K562 (cell line): Measurements from ENCODE around the gene TMLHE. TPM values are rescaled to one million over a fixed set of nuclear protein-coding genes. Genes with fewer than 3 reads are reported as not detected.
"Not testable (repeated sequence)": the region's sequence is repeated elsewhere in the genome, so short reads cannot be mapped to it uniquely, and the experiment has no call there.

Experiments used
- ATAC-seq: fragments of 200-7000 bp; cut with Tn5 transposase; 3 replicates; pipeline ENCODE4 v1.9.1; 2020; ENCODE audit warnings: moderate library complexity
- BruUV-seq: library from RNA; stranded (reverse); fragments of 400-500 nt; replicated peaks from 2 replicates; lab custom pipeline; 2021; lab: Mats Ljungman, UMichigan
- CTCF ChIA-PET: fragments of 300-600 bp; formaldehyde crosslinking; extraction: SDS; loops from one replicate; lab custom pipeline; 2021; ENCODE audit warnings: low intra/inter-chr PET ratio; lab: Yijun Ruan, JAX
- POLR2A ChIA-PET: fragments of 300-600, 350-650 bp; sonication (Branson Sonifier 250); formaldehyde crosslinking; extraction: SDS; loops from one replicate; lab custom pipeline; 2021; ENCODE audit warnings: antibody characterized with exemption, inconsistent platforms; lab: Yijun Ruan, JAX
- DNase-seq, 4 experiments: peaks; one replicate each; pipeline versions ENCODE4 v3.0.0 to v3.0.0-alpha.2; 2011 to 2018; ENCODE audit warnings: low spot score in 3 of 4, mixed read lengths in 3 of 4; ENCODE audit errors: extremely low read depth in 1 of 4
- FAIRE-seq: peaks from 2 replicates; lab custom pipeline; 2011; peaks lifted over from hg19 to GRCh38; lab: Jason Lieb, UNC
- H2AFZ ChIP-seq: 2 replicates; pipeline ENCODE4 v1.6.0; 2011; ENCODE audit warnings: low read depth, low read length, control low read depth, inconsistent platforms
- H3K27ac ChIP-seq: fragments of 200-600 bp; 3 replicates; pipeline ENCODE4 v1.8.0; 2011; ENCODE audit warnings: low read depth, mild to moderate bottlenecking, control low read depth, inconsistent platforms, low read length, moderate library complexity, mixed read lengths; ENCODE audit errors: extremely low read depth
- H3K27me3 ChIP-seq, 2 experiments: fragments of 300-600 bp in 1 of 2; 2 replicates in 1 of 2; 3 replicates in 1 of 2; pipeline versions ENCODE4 v1.6.0 to v1.8.0; 2011; ENCODE audit warnings: inconsistent platforms in 2 of 2, low read length in 2 of 2, mild to moderate bottlenecking in 1 of 2, mixed read lengths in 1 of 2, moderate library complexity in 1 of 2; ENCODE audit not compliant: control insufficient read depth in 2 of 2, insufficient read depth in 2 of 2
- H3K36me3 ChIP-seq: fragments of 300-600 bp; 3 replicates; pipeline ENCODE4 v1.8.0; 2011; ENCODE audit warnings: mild to moderate bottlenecking, low read length, inconsistent platforms; ENCODE audit not compliant: control insufficient read depth, insufficient read depth
- H3K4me1 ChIP-seq, 2 experiments: fragments of 200-600 bp in 1 of 2; replicated peaks in 1 of 2; 2 replicates in 1 of 2; 3 replicates in 1 of 2; pipeline versions ENCODE4 v1.5.1 to v1.8.0; 2011; ENCODE audit warnings: inconsistent platforms in 2 of 2, low read length in 2 of 2, mild to moderate bottlenecking in 1 of 2, mixed read lengths in 1 of 2, moderate library complexity in 1 of 2; ENCODE audit not compliant: control insufficient read depth in 2 of 2, insufficient read depth in 2 of 2
- H3K4me2 ChIP-seq: 2 replicates; pipeline ENCODE4 v1.6.1; 2011; ENCODE audit warnings: low read length, control low read depth, inconsistent platforms, mixed read lengths; ENCODE audit not compliant: insufficient read depth
- H3K4me3 ChIP-seq: fragments of 200-600 bp; sonication (generic), shearing (Covaris generic); 2 replicates; pipeline ENCODE4 v1.5.1; 2016; ENCODE audit warnings: control low read depth, inconsistent platforms
- H3K79me2 ChIP-seq: fragments of 200-600 bp; 3 replicates; pipeline ENCODE4 v1.8.0; 2011; ENCODE audit warnings: low read length, inconsistent platforms; ENCODE audit not compliant: control insufficient read depth, insufficient read depth
- H3K9ac ChIP-seq, 2 experiments: 2 replicates each; pipeline versions ENCODE4 v1.6.0 to v1.6.1; 2011; ENCODE audit warnings: low read depth in 2 of 2, low read length in 2 of 2, control low read depth in 1 of 2, inconsistent platforms in 1 of 2, mild to moderate bottlenecking in 1 of 2, mixed read lengths in 1 of 2; ENCODE audit not compliant: insufficient read depth in 1 of 2
- H3K9me1 ChIP-seq: one replicate; pipeline ENCODE4 v1.6.0; 2011; ENCODE audit warnings: inconsistent platforms, mild to moderate bottlenecking, low read length, moderate library complexity; ENCODE audit not compliant: control insufficient read depth, insufficient read depth
- H3K9me3 ChIP-seq: replicated peaks from 2 replicates; pipeline ENCODE4 v1.5.1; 2011; ENCODE audit warnings: low read depth, low read length, inconsistent platforms; ENCODE audit not compliant: control insufficient read depth, insufficient read depth
- H4K20me1 ChIP-seq: replicated peaks from 2 replicates; pipeline ENCODE4 v1.6.1; 2011; ENCODE audit warnings: low read length, inconsistent platforms, mixed read lengths; ENCODE audit not compliant: control insufficient read depth, insufficient read depth
- ARID1B ChIP-seq: fragments of 450-650 bp; IDR thresholded peaks from 2 replicates; pipeline ENCODE4 v1.6.1; 2016; ENCODE audit warnings: antibody characterized with exemption, mild to moderate bottlenecking, inconsistent platforms
- EP400 ChIP-seq: fragments of 450-650 bp; IDR thresholded peaks from 2 replicates; pipeline ENCODE4 v1.6.1; 2017; ENCODE audit warnings: antibody characterized with exemption, mild to moderate bottlenecking, moderate library complexity
- ETV1 ChIP-seq: fragments of 450-650 bp; conservative IDR thresholded peaks from 2 replicates; pipeline ENCODE4 v1.6.1; 2016; ENCODE audit warnings: missing genetic modification characterization, control low read depth, low read depth, missing compliant biosample characterization
- L3MBTL2 ChIP-seq: fragments of 450-650 bp; IDR thresholded peaks from 2 replicates; pipeline ENCODE4 v1.6.1; 2016; ENCODE audit warnings: mild to moderate bottlenecking, moderate library complexity
- LEF1 ChIP-seq: fragments of 450-650 bp; IDR thresholded peaks from 2 replicates; pipeline ENCODE4 v1.6.1; 2016; ENCODE audit warnings: mild to moderate bottlenecking
- SMAD4 ChIP-seq: fragments of 250-450 bp; sonication (Bioruptor Pico); conservative IDR thresholded peaks from 2 replicates; pipeline ENCODE4 v1.8.0; 2021; ENCODE audit warnings: inconsistent platforms, mild to moderate bottlenecking, moderate library complexity
- SMARCA4 ChIP-seq: fragments of 450-650 bp; IDR thresholded peaks from 2 replicates; pipeline ENCODE4 v1.6.1; 2016
- SMARCE1 ChIP-seq: fragments of 450-650 bp; IDR thresholded peaks from 2 replicates; pipeline ENCODE4 v1.7.1; 2016; ENCODE audit warnings: mild to moderate bottlenecking
- SOX6 ChIP-seq: fragments of 450-650 bp; IDR thresholded peaks from 2 replicates; pipeline ENCODE4 v1.6.1; 2014; ENCODE audit warnings: mild to moderate bottlenecking
- TRIM24 ChIP-seq, 2 experiments: fragments of 450-650 bp; IDR thresholded peaks; 2 replicates each; pipeline ENCODE4 v1.6.1; 2016
- ZBTB33 ChIP-seq: sonication (generic); formaldehyde crosslinking; IDR thresholded peaks from 2 replicates; pipeline ENCODE4 v1.8.1; 2023; ENCODE audit warnings: mild to moderate bottlenecking, missing genetic modification reagents
- ZNF592 ChIP-seq: fragments of 450-650 bp; IDR thresholded peaks from 2 replicates; pipeline ENCODE4 v1.6.1; 2017; ENCODE audit warnings: antibody characterized with exemption, mild to moderate bottlenecking
- WGBS: fragments of 100-300 bp; shearing (Covaris generic); methylation state at CpG from one replicate; pipeline ENCODE4 v1.1.6; 2016; ENCODE audit warnings: low coverage, mixed read lengths; ENCODE audit not compliant: insufficient coverage; ENCODE audit errors: missing lambda C conversion rate; 5-methylcytosine and 5-hydroxymethylcytosine counted together
- in situ Hi-C: fragments of 300-500 bp; cut with MboI; formaldehyde crosslinking; loops from 4 replicates; pipeline ENCODE4 v1.15.0; 2018; ENCODE audit warnings: inconsistent platforms, mixed read lengths
- intact Hi-C: fragments of 100-400 bp; cut with micrococcal nuclease; formaldehyde crosslinking; loops from 2 replicates; pipeline ENCODE4 v1.14.2; 2022
- polyA plus RNA-seq, 8 experiments: library from polyadenylated mRNA; depleted of rRNA in 4 of 8; stranded (reverse) in 5 of 8; unstranded in 3 of 8; fragments of >200 nt; fragmentation: Nextera tagmentation in 2 of 8; fragmentation: Illumina TruSeq in 1 of 8; extraction: Ambion mirVana in 2 of 8; extraction: Trizol in 1 of 8; gene quantifications; 2 replicates each; pipeline versions ENCODE4 v1.2.1 to v1.2.3, GENCODE V29; 2011 to 2014; ENCODE audit warnings: inconsistent platforms in 1 of 8, missing spikeins in 1 of 8
- total RNA-seq, 7 experiments: library from RNA; depleted of rRNA in 6 of 7; stranded (reverse); fragments of >200 nt in 6 of 7; fragmentation: Illumina TruSeq in 2 of 7; extraction: Trizol in 2 of 7; gene quantifications; 2 replicates each; pipeline versions ENCODE4 v1.2.1 to v1.2.3, GENCODE V29; 2011 to 2021; ENCODE audit warnings: low replicate concordance in 1 of 7

TMLHE gene
- total and polyA plus RNA-seq, 9 of the 15 experiments (the other 6 are each of a cell fraction or from before 2014, with no cell fraction given): 6.5 to 34.3 (median 17.9) TPM

- H3K9me3 ChIP-seq, H3K27me3 ChIP-seq, CTCF ChIA-PET, H3K36me3 ChIP-seq, POLR2A ChIA-PET, H3K9ac ChIP-seq, ATAC-seq, H3K9me1 ChIP-seq, BruUV-seq, H3K4me3 ChIP-seq, H4K20me1 ChIP-seq, H3K4me1 ChIP-seq, H3K79me2 ChIP-seq, in situ Hi-C loops, intact Hi-C loops, H3K4me2 ChIP-seq: not testable (repeated sequence)
- 30% methylated on average over 14 of the region's 14 CpGs for WGBS
- DNase-seq (peak in 1 of 4 experiments; percentile 16), FAIRE-seq (peak; percentile 35)
- Histone ChIP-seq H2AFZ (peak overlapping the region; percentile 95), H3K27ac (peak overlapping the region; percentile 53; the same call in 1 of the 3 replicates)
- TF ChIP-seq ZBTB33 (CRISPR knock-in tag) (0 out of 2 replicates have a peak, but pooled peaks have one; percentile 43), LEF1 (0 out of 2 replicates have a peak, but pooled peaks have one; percentile 31), ZNF592 (peak; percentile 58; the same call in 1 of the 2 replicates), TRIM24 (IDR thresholded peaks at IDR 0.05) (peak; percentile 15 to 53; a peak in 1 of 4 replicates), L3MBTL2 (peak; percentile 53; the same call in 1 of the 2 replicates), SMARCE1 (peak; percentile 50; the same call in 1 of the 2 replicates), EP400 (0 out of 2 replicates have a peak, but pooled peaks have one; percentile 14), SMARCA4 (0 out of 2 replicates have a peak, but pooled peaks have one; percentile 36), ETV1 (tag) (0 out of 2 replicates have a peak, but pooled peaks have one; percentile 23), SOX6 (peak; percentile 78), SMAD4 (CRISPR knock-in tag) (peak; percentile 44; the same call in 1 of the 2 replicates), ARID1B (peak; percentile 49)
Measured at GRCh38 chrX:155641371-155641770, 28.6 kb upstream of the TMLHE start.
